Right cardiac atrium (tissue), 5 donors: ENCODE measurements around the gene ENPP3. TPM values are rescaled to one million over a fixed set of nuclear protein-coding genes. Genes with fewer than 3 reads are reported as not detected.
"Not testable (repeated sequence)": the region's sequence is repeated elsewhere in the genome, so short reads cannot be mapped to it uniquely, and the experiment has no call there.

Experiments used
- ATAC-seq, 2 donors: fragments of 200-7000 bp; cut with Tn5 transposase; one replicate each; pipeline versions ENCODE4 v1.8.0 to v1.9.1; 2020; ENCODE audit warnings: moderate library complexity in 2 of 2, mild to moderate bottlenecking in 1 of 2
- DNase-seq, 3 donors: peaks; one replicate each; pipeline ENCODE4 v3.0.0-alpha.2; 2020
- H3K27ac ChIP-seq: one replicate; pipeline ENCODE4 v1.5.1; 2013; ENCODE audit warnings: mild to moderate bottlenecking, low read length, control low read depth, moderate library complexity
- H3K27me3 ChIP-seq: one replicate; pipeline ENCODE4 v1.6.1; 2013; ENCODE audit not compliant: control insufficient read depth, insufficient read depth
- H3K4me1 ChIP-seq: one replicate; pipeline ENCODE4 v1.6.1; 2013; ENCODE audit warnings: low read length; ENCODE audit not compliant: control insufficient read depth, insufficient read depth
- H3K4me3 ChIP-seq: one replicate; pipeline ENCODE4 v1.5.1; 2013; ENCODE audit warnings: low read length, control low read depth
- H3K9me3 ChIP-seq: one replicate; pipeline ENCODE4 v1.6.1; 2013; ENCODE audit warnings: low read length; ENCODE audit not compliant: control insufficient read depth
- WGBS: extraction: QIAGEN DNeasy Blood & Tissue Kit; methylation state at CpG from one replicate; pipeline ENCODE4 v1.1.7; 2013; 5-methylcytosine and 5-hydroxymethylcytosine counted together
- intact Hi-C, 4 donors: fragments of 100-400 bp; cut with DNase I; formaldehyde crosslinking; loops; one replicate each; pipeline versions ENCODE4 v1.11.0 to v1.14.0; 2022 to 2023
- polyA plus RNA-seq: library from polyadenylated mRNA; stranded (reverse); fragments of 200-250 nt; gene quantifications from one replicate; pipeline ENCODE4 v1.2.3, GENCODE V29; 2013
- total RNA-seq, 4 donors: library from RNA; stranded (reverse); fragmentation: NEBNext Ultra II Directional; extraction: Animal tissue kit (Norgen Biotek cat#: 25700); gene quantifications; one replicate each; pipeline ENCODE4 v1.2.1, GENCODE V29; 2021
- donor health status: healthy with polysubstance abuse.
- donor health status: DM: no; HTN: yes; CAD: no.
- donor health status: DM: no; HTN: no; CAD: no.
- donor health status: DM: no; HTN: yes; CAD: no; lungs with severe emphysema.
- donor health status: DM: yes; HTN: yes; CAD: no.

ENPP3 gene
- total and polyA plus RNA-seq, 5 donors, result 0.14 to 0.40 (median 0.15) TPM

DNA sequence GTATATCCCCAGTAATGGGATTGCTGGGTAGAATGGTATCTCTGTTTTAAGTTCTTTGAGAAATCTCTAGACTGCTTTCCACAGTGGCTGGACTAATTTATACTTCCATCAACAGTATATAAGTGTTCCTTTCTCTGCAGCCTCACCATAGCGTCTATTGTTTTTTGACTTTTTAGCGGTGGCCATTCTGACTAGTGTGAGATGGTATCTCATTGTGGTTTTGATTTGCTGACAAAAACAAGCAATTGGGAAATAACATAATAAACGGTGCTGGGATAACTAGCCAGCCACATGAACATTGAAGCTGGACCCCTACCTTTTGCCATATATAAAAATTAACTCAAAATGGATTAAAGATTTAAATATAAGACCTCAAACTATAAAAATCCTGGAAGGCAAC, 49.9 kb downstream of the ENPP3 start:
- intact Hi-C loops, result no loop called here
- WGBS, result 86% methylated on average over 3 of the region's 3 CpGs

GRCh38 chr6:131688286-131688685, 51.2 kb downstream of the ENPP3 start:
- H3K4me1 ChIP-seq, result no peaks in the 10 kb centered on the region
- no peak overlapping the region for H3K4me3 ChIP-seq
- DNase-seq, result no peak
- intact Hi-C loops, result no loop called here
- ATAC-seq, result no peak
- H3K9me3 ChIP-seq, result no peaks in the 10 kb centered on the region
- H3K27ac ChIP-seq, result no peak overlapping the region
- 91% methylated on average over 1 of the region's 1 CpG for WGBS
- no peaks in the 10 kb centered on the region for H3K27me3 ChIP-seq

More for the DNA sequence above, 49.9 kb downstream of the ENPP3 start:
- Histone ChIP-seq H3K4me3 (no peak overlapping the region), H3K9me3 (no peaks in the 10 kb centered on the region), H3K4me1 (no peaks in the 10 kb centered on the region), H3K27me3 (no peaks in the 10 kb centered on the region), H3K27ac (no peak overlapping the region)
- no peak for ATAC-seq
- no peak for DNase-seq

- ATAC-seq, result no peak
- DNase-seq, result no peak
- Histone ChIP-seq H3K4me3 (no peak overlapping the region), H3K4me1 (no peaks in the 10 kb centered on the region), H3K27me3 (no peaks in the 10 kb centered on the region), H3K9me3 (no peaks in the 10 kb centered on the region), H3K27ac (no peak overlapping the region)
- intact Hi-C loops, result loop anchor here in 3 of 4 donors (5.0 to 10.0 kb wide), 2 partner anchors 220 to 223 kb away; no protein-coding TSS in a partner anchor
- WGBS, result 44% methylated on average over 1 of the region's 1 CpG
Observed at GRCh38 chr6:131692031-131692430, 54.9 kb downstream of the ENPP3 start.

- Histone ChIP-seq H3K9me3 (no peaks in the 10 kb centered on the region), H3K4me3 (no peak overlapping the region), H3K27me3 (no peaks in the 10 kb centered on the region), H3K4me1 (no peaks in the 10 kb centered on the region), H3K27ac (no peak overlapping the region)
- no peak for DNase-seq
- ATAC-seq, result no peak
- intact Hi-C loops, result loop anchor here in 3 of 4 donors (5.0 to 10.0 kb wide), 2 partner anchors 220 to 222 kb away; no protein-coding TSS in a partner anchor
Observed at GRCh38 chr6:131692589-131692988, 55.5 kb downstream of the ENPP3 start.

GRCh38 chr6:131693384-131693783, 56.3 kb downstream of the ENPP3 start:
- no peaks in the 10 kb centered on the region for H3K27me3 ChIP-seq
- no peaks in the 10 kb centered on the region for H3K4me1 ChIP-seq
- DNase-seq (no peak), ATAC-seq (no peak)
- intact Hi-C loops, result loop anchor here in 3 of 4 donors (5.0 to 10.0 kb wide), 2 partner anchors 219 to 221 kb away; no protein-coding TSS in a partner anchor
- no peak overlapping the region for H3K4me3 ChIP-seq
- H3K27ac ChIP-seq, result no peak overlapping the region
- 67% methylated on average over 5 of the region's 5 CpGs for whole genome bisulfite sequencing
- H3K9me3 ChIP-seq, result no peaks in the 10 kb centered on the region

DNA sequence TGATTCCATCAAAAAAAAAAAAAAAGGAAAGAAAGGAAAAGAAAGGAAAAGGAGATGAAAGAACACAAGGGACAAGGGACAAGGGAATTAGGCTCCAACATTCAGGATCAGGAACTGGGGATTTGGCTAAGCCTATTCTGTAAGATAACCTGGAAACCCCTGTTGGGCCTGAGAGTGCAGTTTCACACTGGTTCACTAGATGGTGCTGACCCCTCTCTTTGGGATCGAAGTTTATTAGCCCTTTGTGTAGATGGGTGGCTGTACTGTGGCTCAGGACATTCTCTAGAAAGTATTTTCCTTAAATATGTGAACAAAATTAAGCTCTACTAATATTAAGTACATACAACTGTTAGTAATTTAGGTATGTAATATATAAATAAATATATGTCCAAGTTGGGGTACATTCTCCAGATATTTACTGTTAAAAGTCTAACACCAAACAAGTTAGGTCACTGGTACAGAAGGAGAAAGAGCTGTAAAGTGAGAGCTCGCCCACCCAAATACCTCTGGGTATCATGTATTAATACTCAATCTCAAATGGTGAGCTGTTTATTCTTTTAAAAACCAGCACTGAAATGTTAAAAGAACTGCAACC, 57.8 kb downstream of the ENPP3 start:
- no peak overlapping the region for H3K4me3 ChIP-seq
- DNase-seq, result peak in 2 of 3 donors; percentile 25 to 64
- intact Hi-C loops, result loop anchor here (5.0 to 10.0 kb wide), 3 partner anchors 212 to 220 kb away; no protein-coding TSS in a partner anchor
- no peaks in the 10 kb centered on the region for H3K9me3 ChIP-seq
- peak; percentile 84 to 86 for ATAC-seq
- WGBS, result 42% methylated on average over 2 of the region's 2 CpGs
- no peaks in the 10 kb centered on the region for H3K27me3 ChIP-seq
- H3K27ac ChIP-seq, result no peak overlapping the region
- no peaks in the 10 kb centered on the region for H3K4me1 ChIP-seq

DNA sequence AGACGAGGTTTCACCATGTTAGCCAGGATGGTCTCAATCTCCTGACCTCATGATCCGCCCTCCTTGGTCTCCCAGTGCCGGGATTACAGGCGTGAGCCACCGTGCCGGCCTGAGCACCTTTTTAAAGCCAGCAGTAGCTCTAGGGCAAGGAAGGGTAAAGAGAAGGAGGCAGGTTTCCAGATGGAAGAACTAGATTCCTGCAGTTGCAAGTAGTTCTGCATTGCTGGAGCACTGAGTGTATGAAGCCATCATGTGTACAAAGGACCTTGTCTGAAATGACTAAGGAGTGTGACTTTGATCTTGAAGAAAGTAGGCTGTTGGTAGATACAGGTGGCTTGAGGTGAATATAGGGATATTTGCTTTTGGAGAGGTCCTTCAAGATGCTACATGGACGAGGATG, 59.9 kb downstream of the ENPP3 start:
- no peak for ATAC-seq
- 96% methylated on average over 7 of the region's 7 CpGs for WGBS
- H3K9me3 ChIP-seq, result no peaks in the 10 kb centered on the region
- H3K4me3 ChIP-seq, result no peak overlapping the region
- DNase-seq, result no peak
- no peaks in the 10 kb centered on the region for H3K27me3 ChIP-seq
- no peaks in the 10 kb centered on the region for H3K4me1 ChIP-seq
- H3K27ac ChIP-seq, result no peak overlapping the region
- intact Hi-C loops, result loop anchor here in 2 of 4 donors (5.0 to 10.0 kb wide), 2 partner anchors 210 to 218 kb away; no protein-coding TSS in a partner anchor

GRCh38 chr6:131700851-131701250, 63.7 kb downstream of the ENPP3 start:
- WGBS, result no CpG with 5 or more reads among the region's 14 CpGs
- H3K27ac ChIP-seq, ATAC-seq, H3K27me3 ChIP-seq, intact Hi-C loops, H3K4me3 ChIP-seq, H3K4me1 ChIP-seq, DNase-seq, H3K9me3 ChIP-seq: not testable (repeated sequence)

DNA sequence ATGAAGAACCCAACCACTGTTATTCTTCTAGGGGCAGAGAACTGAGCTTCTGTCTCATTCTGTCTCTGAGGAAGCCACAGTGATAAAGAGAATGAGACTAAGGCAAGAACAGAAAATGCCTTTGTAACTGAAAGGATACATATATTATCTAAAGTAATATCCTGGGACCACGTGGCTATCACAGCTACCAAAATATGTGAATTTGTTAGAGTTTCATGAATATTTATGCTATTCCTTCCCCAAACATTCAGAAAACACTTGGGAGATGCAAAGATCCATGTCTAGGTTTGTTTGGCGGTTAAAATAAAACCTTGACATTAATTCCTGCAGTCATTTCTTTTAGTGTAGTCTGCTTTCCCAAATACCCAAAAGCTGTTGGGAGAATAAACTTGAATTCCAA, 66.8 kb downstream of the ENPP3 start:
- intact Hi-C loops, H3K27me3 ChIP-seq, H3K27ac ChIP-seq, H3K4me3 ChIP-seq, H3K9me3 ChIP-seq, DNase-seq, H3K4me1 ChIP-seq, ATAC-seq: not testable (repeated sequence)
- WGBS, result no CpG with 5 or more reads among the region's 2 CpGs

DNA sequence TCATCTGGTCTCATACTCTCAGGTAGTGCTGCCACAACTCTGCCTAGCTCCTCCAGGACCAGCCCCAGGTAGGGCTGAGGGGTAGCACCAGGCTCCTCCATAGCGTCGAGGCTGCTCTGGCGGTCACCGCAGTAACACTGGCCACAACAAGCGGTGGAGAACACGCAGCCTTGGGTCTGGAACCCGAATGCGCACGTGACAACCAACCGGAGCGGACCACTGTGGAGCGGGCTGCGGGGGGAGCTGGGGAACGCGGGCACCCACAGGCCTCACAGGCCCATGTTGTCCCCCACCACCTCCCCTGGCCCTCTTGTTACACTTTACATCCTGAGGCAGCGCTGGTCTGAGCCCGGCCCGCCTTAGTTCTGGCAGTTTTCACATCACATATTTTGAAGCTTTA, 73.8 kb downstream of the ENPP3 start, which contains the start of gene CTAGE9:
TSS of gene CTAGE9 (minus strand) at position 101 of the 400 bp plus-strand sequence. CDS start at position 101, 0 bp downstream.
- H3K27me3 ChIP-seq, H3K4me3 ChIP-seq, DNase-seq, H3K4me1 ChIP-seq, H3K27ac ChIP-seq, H3K9me3 ChIP-seq, ATAC-seq, intact Hi-C loops: not testable (repeated sequence)
- 98% methylated on average over 7 of the region's 18 CpGs for WGBS

- 87% methylated on average over 6 of the region's 6 CpGs for WGBS
- H3K4me1 ChIP-seq, H3K27me3 ChIP-seq, intact Hi-C loops, H3K4me3 ChIP-seq, H3K9me3 ChIP-seq, DNase-seq, H3K27ac ChIP-seq: not testable (repeated sequence)
- ATAC-seq, result peak in 1 of 2 donors; percentile 40
Observed at GRCh38 chr6:131715567-131715966, 78.5 kb downstream of the ENPP3 start.
